ENCODE measurements around the gene FAM210B. TPM values are rescaled to one million over a fixed set of nuclear protein-coding genes. Genes with fewer than 3 reads are reported as not detected.

FAM210B gene
- total and polyA plus RNA-seq, 2 of the 13 experiments (the other 11 are each of a cell fraction or from before 2014, with no cell fraction given): 75.9 to 107 TPM

DNA sequence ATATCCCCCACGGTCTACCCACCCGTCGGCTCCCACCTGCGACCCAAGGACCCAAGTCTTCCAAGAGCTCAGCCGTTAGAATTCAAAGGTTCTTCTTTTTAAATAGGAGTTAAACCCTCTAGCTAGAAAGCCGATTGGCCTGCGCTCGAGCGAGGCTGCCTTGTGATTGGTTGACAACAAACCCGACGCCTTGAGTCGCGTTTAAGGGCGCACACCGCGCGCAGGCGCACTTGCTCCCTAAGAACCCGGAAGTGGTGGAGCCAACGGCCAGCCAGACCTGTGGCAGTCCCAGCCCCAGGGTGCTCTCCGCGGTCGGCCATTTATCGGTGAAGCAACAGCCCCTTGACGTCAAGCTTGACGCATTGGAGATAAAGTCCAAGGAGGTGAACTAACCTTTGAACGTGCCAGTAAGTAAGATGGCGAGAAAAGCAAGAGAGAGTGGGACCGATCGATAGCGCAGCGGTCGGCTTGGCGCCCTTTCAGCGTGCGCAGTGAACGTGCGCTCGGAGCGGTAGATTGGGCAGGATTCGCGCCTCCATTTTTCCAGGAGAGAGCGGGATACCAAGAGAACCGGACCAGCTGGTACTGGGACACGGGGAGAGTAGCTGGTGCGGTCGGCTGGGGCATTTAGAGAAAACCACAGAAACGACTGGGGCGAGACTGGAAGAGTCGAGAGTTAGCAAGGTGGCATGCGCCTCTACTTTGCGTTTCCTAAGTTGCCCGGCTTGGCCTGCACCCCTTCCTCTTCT is 33.5 kb downstream of the FAM210B start, which contains the start of the genes AURKA and CSTF1 (continued):
- TF ChIP-seq YEATS2 (CRISPR knock-in tag; IDR thresholded peaks at IDR 0.05; ENCODE audit: borderline replicate concordance): peak; percentile 99
- TF ChIP-seq, protein P1, sequence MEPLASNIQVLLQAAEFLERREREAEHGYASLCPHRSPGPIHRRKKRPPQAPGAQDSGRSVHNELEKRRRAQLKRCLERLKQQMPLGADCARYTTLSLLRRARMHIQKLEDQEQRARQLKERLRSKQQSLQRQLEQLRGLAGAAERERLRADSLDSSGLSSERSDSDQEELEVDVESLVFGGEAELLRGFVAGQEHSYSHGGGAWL (CRISPR knock-in tag; IDR thresholded peaks at IDR 0.05): peak; percentile 95
- peak; percentile 100 for TF ChIP-seq ZNF619 (CRISPR knock-in tag; IDR thresholded peaks at IDR 0.05)
- TF ChIP-seq, protein P2, sequence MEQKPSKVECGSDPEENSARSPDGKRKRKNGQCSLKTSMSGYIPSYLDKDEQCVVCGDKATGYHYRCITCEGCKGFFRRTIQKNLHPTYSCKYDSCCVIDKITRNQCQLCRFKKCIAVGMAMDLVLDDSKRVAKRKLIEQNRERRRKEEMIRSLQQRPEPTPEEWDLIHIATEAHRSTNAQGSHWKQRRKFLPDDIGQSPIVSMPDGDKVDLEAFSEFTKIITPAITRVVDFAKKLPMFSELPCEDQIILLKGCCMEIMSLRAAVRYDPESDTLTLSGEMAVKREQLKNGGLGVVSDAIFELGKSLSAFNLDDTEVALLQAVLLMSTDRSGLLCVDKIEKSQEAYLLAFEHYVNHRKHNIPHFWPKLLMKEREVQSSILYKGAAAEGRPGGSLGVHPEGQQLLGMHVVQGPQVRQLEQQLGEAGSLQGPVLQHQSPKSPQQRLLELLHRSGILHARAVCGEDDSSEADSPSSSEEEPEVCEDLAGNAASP (CRISPR knock-in tag; IDR thresholded peaks at IDR 0.05; ENCODE audit: borderline replicate concordance): peak; percentile 88
- peak; percentile 85; the same call in 1 of the 2 replicates for TF ChIP-seq ZSCAN22 (CRISPR knock-in tag; IDR thresholded peaks at IDR 0.05)
- TF ChIP-seq ZNF562 (CRISPR knock-in tag; IDR thresholded peaks at IDR 0.05; ENCODE audit: borderline replicate concordance): no peak; the same call in 1 of the 2 replicates
- no peak for TF ChIP-seq SETDB1 (CRISPR knock-in tag; IDR thresholded peaks at IDR 0.05; ENCODE audit: borderline replicate concordance)
- peak; percentile 42; the same call in 1 of the 2 replicates for TF ChIP-seq ZNF569 (CRISPR knock-in tag; IDR thresholded peaks at IDR 0.05; ENCODE audit: borderline replicate concordance)
- peak; percentile 82; the same call in 1 of the 2 replicates for TF ChIP-seq ZNF121 (CRISPR knock-in tag; IDR thresholded peaks at IDR 0.05)
- TF ChIP-seq, protein P3, sequence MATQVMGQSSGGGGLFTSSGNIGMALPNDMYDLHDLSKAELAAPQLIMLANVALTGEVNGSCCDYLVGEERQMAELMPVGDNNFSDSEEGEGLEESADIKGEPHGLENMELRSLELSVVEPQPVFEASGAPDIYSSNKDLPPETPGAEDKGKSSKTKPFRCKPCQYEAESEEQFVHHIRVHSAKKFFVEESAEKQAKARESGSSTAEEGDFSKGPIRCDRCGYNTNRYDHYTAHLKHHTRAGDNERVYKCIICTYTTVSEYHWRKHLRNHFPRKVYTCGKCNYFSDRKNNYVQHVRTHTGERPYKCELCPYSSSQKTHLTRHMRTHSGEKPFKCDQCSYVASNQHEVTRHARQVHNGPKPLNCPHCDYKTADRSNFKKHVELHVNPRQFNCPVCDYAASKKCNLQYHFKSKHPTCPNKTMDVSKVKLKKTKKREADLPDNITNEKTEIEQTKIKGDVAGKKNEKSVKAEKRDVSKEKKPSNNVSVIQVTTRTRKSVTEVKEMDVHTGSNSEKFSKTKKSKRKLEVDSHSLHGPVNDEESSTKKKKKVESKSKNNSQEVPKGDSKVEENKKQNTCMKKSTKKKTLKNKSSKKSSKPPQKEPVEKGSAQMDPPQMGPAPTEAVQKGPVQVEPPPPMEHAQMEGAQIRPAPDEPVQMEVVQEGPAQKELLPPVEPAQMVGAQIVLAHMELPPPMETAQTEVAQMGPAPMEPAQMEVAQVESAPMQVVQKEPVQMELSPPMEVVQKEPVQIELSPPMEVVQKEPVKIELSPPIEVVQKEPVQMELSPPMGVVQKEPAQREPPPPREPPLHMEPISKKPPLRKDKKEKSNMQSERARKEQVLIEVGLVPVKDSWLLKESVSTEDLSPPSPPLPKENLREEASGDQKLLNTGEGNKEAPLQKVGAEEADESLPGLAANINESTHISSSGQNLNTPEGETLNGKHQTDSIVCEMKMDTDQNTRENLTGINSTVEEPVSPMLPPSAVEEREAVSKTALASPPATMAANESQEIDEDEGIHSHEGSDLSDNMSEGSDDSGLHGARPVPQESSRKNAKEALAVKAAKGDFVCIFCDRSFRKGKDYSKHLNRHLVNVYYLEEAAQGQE (IDR thresholded peaks at IDR 0.05; ENCODE audit: borderline replicate concordance in 1 of 2, low read depth in 1 of 2, low read length in 2 of 2): peak in 1 of 2 experiments; percentile 70; a peak in 1 of 4 replicates
- TF ChIP-seq ZNF879 (CRISPR knock-in tag; IDR thresholded peaks at IDR 0.05): peak; percentile 93
- TF ChIP-seq ZNF564 (CRISPR knock-in tag; IDR thresholded peaks at IDR 0.05): peak; percentile 94
- TF ChIP-seq KDM4B (CRISPR knock-in tag; IDR thresholded peaks at IDR 0.05): peak; percentile 92
- TF ChIP-seq ZFX (CRISPR knock-in tag; IDR thresholded peaks at IDR 0.05; ENCODE audit: low read depth): peak; percentile 97
- TF ChIP-seq, protein P4, sequence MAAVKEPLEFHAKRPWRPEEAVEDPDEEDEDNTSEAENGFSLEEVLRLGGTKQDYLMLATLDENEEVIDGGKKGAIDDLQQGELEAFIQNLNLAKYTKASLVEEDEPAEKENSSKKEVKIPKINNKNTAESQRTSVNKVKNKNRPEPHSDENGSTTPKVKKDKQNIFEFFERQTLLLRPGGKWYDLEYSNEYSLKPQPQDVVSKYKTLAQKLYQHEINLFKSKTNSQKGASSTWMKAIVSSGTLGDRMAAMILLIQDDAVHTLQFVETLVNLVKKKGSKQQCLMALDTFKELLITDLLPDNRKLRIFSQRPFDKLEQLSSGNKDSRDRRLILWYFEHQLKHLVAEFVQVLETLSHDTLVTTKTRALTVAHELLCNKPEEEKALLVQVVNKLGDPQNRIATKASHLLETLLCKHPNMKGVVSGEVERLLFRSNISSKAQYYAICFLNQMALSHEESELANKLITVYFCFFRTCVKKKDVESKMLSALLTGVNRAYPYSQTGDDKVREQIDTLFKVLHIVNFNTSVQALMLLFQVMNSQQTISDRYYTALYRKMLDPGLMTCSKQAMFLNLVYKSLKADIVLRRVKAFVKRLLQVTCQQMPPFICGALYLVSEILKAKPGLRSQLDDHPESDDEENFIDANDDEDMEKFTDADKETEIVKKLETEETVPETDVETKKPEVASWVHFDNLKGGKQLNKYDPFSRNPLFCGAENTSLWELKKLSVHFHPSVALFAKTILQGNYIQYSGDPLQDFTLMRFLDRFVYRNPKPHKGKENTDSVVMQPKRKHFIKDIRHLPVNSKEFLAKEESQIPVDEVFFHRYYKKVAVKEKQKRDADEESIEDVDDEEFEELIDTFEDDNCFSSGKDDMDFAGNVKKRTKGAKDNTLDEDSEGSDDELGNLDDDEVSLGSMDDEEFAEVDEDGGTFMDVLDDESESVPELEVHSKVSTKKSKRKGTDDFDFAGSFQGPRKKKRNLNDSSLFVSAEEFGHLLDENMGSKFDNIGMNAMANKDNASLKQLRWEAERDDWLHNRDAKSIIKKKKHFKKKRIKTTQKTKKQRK (IDR thresholded peaks at IDR 0.05; ENCODE audit: low read length): no peak
- TF ChIP-seq TARDBP (CRISPR knock-in tag; IDR thresholded peaks at IDR 0.05): peak; percentile 99
- peak; percentile 85 for TF ChIP-seq ZNF768 (CRISPR knock-in tag; IDR thresholded peaks at IDR 0.05)
- TF ChIP-seq, protein P5, sequence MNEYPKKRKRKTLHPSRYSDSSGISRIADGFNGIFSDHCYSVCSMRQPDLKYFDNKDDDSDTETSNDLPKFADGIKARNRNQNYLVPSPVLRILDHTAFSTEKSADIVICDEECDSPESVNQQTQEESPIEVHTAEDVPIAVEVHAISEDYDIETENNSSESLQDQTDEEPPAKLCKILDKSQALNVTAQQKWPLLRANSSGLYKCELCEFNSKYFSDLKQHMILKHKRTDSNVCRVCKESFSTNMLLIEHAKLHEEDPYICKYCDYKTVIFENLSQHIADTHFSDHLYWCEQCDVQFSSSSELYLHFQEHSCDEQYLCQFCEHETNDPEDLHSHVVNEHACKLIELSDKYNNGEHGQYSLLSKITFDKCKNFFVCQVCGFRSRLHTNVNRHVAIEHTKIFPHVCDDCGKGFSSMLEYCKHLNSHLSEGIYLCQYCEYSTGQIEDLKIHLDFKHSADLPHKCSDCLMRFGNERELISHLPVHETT (CRISPR knock-in tag; conservative IDR thresholded peaks at IDR 0.05): peak; percentile 98
- peak; percentile 96 for TF ChIP-seq RXRA (CRISPR knock-in tag; IDR thresholded peaks at IDR 0.05)
